Measurements from ENCODE around the gene FAM3B.
"Not testable (repeated sequence)": the region's sequence is repeated elsewhere in the genome, so short reads cannot be mapped to it uniquely, and the experiment has no call there.

Gene FAM3B

DNA sequence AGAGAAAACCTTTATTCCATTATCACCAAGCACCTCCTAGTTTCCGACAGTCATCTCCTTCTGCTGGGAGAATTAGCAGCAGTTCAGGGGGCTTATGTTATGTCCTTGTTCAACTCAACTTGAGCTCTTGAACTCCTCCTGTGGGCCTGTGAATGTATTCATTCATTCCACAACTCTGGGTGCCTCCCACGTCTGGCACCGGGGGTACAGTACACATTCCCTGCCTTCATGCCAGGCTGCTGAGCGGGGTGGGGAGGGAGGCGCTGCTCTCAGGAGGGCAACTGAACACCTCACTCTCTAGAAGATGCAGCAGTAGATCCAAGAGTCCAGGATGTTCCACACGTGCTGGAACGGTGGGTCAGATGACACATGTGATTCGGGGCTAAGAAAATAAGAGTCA, 40.9 kb downstream of the FAM3B start:
- no peak for DNase-seq

DNA sequence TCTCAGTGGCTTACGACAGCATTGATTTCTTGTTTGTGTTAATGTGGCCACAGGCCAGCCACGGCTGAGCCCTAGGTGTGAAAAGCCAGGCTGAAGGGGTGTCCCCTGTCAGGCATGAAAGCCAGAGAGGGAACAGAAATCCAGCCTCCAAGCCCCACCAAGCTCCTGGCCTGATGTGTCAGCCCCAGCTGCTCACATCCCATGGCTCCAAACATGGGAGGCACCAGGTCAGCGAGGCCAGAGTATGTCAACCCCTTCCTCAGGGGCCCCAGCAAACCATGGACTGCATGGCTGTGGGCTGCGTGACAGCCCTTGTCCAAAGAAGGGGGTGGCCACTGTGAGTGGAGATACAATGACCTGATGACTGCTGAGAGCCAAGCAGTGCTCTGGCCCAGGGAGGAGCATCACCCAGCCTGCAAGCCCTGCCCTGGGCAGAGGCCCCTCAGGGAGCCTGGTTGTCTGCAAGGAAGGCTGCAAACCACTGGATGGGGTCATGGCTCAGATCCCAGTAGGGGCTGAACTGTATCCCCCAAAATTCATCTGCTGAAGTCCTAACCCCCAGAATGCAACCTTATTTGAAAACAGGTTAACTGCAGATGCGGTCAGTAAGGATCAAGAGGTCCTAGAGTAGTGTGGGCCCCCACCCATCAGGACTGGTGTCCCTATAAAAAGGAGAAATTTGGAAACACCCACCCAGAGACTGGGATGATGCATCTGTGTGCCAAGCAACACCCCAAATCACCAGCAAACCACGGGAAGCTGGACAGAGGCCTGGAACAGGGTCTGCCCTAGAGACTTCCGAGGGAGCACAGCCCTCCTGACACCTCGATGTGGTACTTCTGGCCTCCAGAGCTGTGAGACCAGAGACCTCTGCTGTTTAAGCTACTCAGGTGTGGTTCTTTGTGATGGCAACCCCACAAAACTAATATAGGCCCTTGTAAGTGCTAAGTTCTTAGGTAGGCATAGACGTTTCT, 41.9 kb downstream of the FAM3B start:
- DNase-seq = no peak

DNA sequence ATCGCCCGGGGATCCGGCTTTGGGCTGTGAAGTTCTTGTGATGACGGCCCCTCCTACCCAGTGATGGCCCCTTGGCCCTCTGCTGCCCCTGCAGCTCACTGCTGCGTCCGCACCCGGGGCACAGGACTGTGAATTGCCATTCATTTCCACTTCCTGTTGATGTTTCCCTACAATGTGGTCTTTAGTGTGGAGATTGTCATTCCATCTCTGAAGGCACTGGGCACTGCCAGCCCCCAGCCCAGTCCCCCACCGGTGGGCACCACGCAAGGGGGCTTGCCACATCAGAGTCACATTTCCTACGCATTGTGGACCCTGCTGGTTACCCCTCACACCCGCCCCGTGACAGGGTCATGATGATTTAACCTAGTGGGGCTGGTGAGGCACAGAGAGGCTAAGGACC, 42.7 kb downstream of the FAM3B start:
- DNase-seq = no peak

DNA sequence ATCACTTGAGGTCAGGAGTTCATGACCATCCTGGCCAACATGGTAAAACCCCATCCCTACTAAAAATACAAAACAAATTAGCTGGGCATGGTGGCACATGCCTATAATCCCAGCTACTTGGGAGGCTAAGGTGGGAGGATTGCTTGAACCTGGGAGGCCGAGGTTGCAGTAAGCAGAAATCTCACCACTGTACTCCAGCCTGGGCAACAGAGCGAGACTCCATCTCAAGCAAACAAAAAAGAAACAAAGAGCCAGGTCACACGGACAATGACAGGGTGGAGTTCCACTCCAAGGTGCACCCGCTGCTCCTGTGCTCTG, 43.1 kb downstream of the FAM3B start:
- DNase-seq = not testable (repeated sequence)

GRCh38 chr21:41360072-41360821, 43.6 kb downstream of the FAM3B start:
- peak; percentile 85 for DNase-seq

- no peak for DNase-seq
Measured at GRCh38 chr21:41361053-41361785, 44.6 kb downstream of the FAM3B start.

DNA sequence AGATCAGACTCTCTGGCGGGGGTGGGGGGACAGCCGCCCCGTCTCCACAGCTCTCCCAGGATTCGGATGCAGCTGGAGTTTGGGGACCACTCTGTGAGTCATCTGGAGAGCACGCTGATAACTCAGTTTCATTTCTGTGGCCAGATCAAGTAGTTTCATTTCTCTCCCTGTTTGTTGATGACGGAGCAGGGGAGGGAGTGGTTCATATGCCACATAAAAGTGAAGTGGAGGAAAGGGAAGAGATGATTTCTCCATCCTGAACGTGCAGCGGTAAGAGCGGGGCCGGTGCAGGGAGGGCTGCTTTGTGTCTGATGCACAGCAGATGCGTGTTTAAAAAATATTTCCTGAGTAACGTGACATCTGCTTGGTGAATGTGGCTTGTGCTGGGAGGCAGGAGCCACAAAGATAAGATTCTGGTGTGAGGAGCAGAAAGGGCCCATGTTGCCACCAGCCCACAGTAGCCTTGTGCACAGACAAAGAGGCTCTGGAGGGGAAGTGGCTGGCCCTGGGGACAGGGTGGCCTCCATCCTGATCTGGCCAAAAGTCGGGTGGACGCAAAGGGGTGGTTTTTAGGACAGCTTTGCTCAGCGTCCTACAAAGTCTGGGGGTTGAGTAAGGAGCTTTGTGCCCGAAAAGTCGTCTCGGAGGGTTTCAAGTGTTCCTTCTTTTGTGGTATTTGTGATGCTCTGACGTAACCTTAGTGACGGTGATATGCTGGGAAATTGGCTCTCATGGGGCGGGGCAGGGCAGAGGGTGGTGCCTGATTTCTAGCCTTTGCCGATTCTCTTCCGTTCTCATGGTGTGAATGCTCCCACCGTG, 45.4 kb downstream of the FAM3B start, which contains the start of gene MX2:
Gene MX2, plus strand, starts transcription at position 242 of the 819 bp plus-strand sequence. CDS start 14,880 bp downstream, outside the sequence.
- DNase-seq = no peak

DNA sequence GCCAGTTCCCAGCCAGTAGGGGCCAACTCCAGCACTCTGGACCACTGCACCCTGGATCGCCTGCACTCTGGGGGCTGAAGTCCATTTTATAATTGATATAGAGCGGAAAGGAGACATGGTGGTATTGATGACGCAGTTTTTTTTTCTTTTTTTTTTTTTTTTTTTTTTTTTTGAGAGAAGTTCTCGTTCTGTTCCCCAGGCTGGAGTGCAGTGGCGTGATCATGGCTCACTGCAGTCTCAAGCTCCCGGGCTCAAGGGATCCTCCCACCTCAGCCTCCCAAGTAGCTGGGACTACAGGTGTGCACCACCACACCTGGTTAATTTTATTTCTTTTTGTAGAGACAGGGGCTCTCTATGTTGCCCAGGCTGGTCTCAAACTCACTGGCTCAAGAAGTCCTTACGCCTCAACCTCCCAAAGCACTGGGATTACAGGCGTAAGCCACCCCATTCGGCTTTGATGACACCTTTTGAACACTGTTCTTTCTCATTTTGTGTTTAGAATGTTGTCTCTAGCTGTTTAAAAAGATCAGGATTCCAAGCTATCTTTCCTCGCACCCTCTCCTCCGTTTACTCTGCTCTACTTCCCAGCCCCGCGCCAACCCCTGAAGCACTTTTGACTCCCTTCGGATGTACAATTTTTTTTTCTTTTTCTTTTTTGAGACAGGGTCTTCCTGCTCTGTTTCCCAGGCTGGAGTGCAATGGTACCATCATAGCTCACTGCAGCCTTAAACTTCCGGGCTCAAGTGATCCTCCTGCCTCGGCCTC, 46.2 kb downstream of the FAM3B start:
- no peak for DNase-seq

GRCh38 chr21:41363370-41364270, 47.0 kb downstream of the FAM3B start:
- DNase-seq = no peak

GRCh38 chr21:41364308-41364707, 47.7 kb downstream of the FAM3B start:
- no peak for DNase-seq

GRCh38 chr21:41365377-41366107, 48.9 kb downstream of the FAM3B start:
- DNase-seq = no peak

GRCh38 chr21:41366522-41367151, 50.0 kb downstream of the FAM3B start:
- DNase-seq = peak; percentile 5

DNA sequence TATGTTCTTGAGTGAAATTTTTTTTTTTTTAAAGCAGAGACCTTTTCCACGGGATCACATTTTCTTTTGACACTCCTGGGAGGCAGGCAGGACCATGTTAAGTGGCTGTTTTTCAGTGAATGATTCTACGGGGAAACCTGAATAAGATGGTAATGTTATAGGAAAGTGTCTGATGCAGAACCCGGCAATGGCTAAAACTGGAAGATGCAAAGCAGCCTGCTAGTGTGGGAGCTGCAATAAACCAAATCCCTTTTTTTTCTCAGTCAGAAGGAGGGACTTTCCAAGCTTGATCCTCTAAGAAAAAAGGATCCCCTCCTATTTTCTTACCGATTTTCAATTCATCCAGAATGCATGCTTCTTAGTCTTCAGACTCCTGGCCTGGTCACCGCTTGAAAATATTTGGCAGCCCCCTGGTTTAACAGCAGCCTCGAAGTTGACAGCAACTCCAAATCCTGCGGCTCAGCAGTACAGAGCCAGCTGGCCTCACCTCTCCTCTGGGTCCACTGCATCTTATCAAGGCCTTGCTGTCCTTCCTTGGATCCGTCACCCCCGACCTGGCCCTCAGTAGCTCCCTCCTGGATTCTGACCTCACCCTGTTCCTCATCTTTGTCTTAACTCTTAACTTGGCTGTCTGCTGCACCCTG, 50.8 kb downstream of the FAM3B start:
- no peak for DNase-seq

DNA sequence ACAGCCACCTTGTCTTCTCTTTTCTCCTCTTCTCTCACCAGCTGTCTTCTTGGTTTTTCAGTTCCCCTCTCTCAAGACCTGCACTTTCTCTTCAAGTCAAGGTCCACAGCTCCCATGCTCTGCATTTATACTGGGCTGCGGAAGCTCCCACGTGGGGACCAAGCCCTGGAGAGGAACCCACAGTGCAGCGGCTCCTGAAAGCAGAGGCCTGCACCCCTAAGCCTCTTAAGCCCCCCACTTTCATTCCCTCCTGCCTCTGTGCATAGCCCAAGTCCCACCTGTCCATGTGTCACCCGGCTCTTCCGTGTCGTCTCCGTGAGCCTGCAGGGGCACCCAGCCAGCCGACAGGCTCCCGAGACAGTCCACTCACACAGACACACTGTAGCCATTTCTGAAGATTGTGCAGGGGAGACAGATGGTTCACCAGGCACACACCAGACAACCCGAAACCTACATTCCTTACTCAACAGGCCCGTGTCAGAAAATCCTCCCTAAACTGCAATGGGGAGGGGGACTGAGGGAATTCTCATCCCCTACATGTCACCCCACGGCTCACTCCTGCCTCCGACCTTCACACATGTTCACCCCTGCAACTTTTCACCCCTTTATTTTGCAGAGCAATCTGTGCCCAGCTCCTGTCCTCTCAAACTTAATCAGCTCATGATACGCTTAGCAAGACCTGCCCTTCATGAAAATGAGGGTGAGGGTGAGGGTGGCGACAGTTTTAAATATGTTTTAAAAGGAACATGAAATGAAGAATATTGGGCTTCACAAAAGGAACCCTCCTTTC, 51.5 kb downstream of the FAM3B start:
- no peak for DNase-seq

GRCh38 chr21:41368735-41369104, 52.1 kb downstream of the FAM3B start:
- no peak for DNase-seq

DNA sequence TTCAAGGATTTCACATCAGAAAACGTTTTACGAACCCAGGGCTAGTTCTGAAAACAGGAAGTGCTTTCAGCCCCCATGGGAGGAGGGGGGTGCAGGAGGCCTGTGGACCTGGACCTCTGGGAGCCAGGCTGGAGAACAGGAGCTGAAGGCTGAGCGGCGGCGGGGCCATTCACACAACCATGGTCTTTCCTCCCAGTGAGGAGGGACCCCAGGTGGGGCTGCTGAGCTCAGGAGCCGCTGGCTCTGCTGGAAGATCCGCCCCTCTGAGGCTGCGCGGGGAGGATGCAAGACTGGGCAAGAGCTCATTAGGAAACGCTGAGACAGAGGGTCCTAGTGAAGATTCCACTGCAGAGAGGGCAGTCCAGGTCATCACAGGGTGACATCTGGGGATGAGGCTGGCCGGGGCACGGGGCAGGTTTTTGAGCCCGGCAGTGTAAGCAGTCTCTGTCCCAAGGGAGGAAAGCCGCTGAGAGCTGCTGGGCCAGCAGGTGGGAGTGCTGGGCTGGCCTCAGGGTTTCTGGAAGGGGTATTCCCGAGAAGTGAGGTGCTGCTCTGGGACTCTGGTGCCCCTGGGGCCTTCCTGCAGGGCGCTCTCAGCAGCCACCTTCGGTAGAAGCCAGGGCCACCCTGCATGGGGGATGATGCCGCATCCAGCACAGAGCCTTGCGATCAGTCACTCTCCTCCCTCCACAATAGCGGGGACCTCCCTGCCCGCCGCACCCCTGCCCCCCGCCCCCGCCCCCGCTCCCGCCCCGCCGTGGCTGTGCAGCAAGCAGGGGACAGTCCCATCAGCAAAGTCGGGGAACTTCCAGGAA, 52.7 kb downstream of the FAM3B start:
- DNase-seq = peak; percentile 5

Data from NCI-H345 (cell line).